ENCODE measurements around the gene MUC20.
"Not testable (repeated sequence)": the region's sequence is repeated elsewhere in the genome, so short reads cannot be mapped to it uniquely, and the experiment has no call there.

The MUC20 gene

DNA sequence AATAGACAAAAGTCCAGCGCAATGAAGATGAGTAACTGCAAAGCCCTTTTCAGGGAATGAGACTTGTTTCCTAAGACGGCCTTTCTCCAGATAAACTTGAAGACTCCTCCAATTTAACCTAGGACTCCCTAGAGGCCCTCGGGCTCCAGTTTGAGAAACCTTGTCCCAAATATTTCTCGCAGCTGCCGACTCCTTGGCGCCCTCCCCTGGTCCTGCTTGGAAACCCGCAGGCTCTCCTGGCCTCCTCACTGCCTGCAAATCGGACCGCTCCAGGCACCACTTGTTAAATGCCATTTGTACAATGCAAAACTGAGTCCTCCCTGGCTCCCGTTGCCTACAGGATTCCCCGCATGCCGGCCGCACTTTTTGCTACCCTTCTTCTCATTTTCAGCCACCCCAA lies 54.1 kb downstream of the MUC20 start:
- DNase-seq = peak; percentile 27

DNA sequence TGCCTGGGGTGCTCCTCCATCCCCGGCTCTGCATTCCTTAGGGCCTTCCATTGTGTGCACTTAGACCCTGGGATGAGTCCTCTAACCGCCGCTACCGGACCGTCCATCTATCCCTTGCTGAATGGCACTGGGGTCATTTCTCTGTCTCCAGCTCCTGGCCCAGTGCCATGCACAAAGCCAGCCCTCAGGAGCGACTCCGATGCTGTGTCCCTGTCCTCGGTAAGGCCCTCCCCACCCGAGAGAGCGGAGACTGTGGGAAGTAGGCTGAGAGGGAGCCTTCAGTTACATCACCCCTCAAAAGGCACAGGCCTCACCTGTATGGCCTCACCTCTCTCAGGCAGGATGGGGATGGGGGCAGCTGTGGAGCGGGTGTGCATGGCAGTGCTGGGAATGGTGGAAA lies 57.2 kb downstream of the MUC20 start:
- DNase-seq = no peak

- DNase-seq = not testable (repeated sequence)
These were observed 60.5 kb downstream of the MUC20 start for GRCh38 chr3:195781236-195781635.

All from NCI-H2171 treated with DMSO at 0.1 percent for 48 hours (cell line).